Adrenal gland (tissue), 12 donors: Measurements from ENCODE around the gene ALLC. TPM values are rescaled to one million over a fixed set of nuclear protein-coding genes. Genes with fewer than 3 reads are reported as not detected.

Experiments
- DNase-seq, 7 donors: peaks; one replicate each; pipeline ENCODE4 v3.0.0-alpha.2; 2019 to 2020
- H3K27ac ChIP-seq, 5 donors: fragments of 200-600 bp; sonication (generic) in 4 of 5; 1 replicate in 3 of 5; 2 replicates in 2 of 5; pipeline versions ENCODE4 v1.5.1 to v1.8.0; 2016 to 2020; ENCODE audit warnings: mild to moderate bottlenecking in 1 of 5
- H3K27me3 ChIP-seq: fragments of 200-600 bp; 2 replicates; pipeline ENCODE4 v1.8.0; 2021
- H3K36me3 ChIP-seq, 2 donors: fragments of 200-600 bp; replicated peaks in 1 of 2; 1 replicate in 1 of 2; 2 replicates in 1 of 2; pipeline versions ENCODE4 v1.5.1 to v1.8.0; 2018 to 2022
- H3K4me1 ChIP-seq, 2 donors: fragments of 200-600 bp; replicated peaks in 1 of 2; 1 replicate in 1 of 2; 2 replicates in 1 of 2; pipeline versions ENCODE4 v1.5.1 to v1.8.0; 2018 to 2021
- H3K4me3 ChIP-seq, 4 donors: fragments of 200-600 bp; sonication (generic) in 3 of 4; one replicate each; pipeline ENCODE4 v1.5.1; 2016 to 2018
- H3K9me3 ChIP-seq, 3 donors: fragments of 200-600 bp; sonication (generic) in 1 of 3; replicated peaks in 1 of 3; 1 replicate in 2 of 3; 2 replicates in 1 of 3; pipeline versions ENCODE4 v1.5.1 to v1.8.0; 2016 to 2021
- CTCF ChIP-seq, 6 experiments: fragments of 450-650 bp in 4 of 6; fragments of 200-600 bp in 2 of 6; sonication (generic) in 1 of 6; IDR thresholded peaks; 1 replicate in 5 of 6; 2 replicates in 1 of 6; pipeline versions ENCODE4 v1.5.1 to v1.8.0; 2016 to 2021; ENCODE audit warnings: antibody characterized with exemption in 6 of 6, mild to moderate bottlenecking in 2 of 6, moderate library complexity in 1 of 6
- POLR2A ChIP-seq, 2 donors: fragments of 450-650 bp; IDR thresholded peaks; one replicate each; pipeline ENCODE4 v1.6.1; 2017; ENCODE audit warnings: antibody characterized with exemption in 2 of 2, mild to moderate bottlenecking in 2 of 2, moderate library complexity in 1 of 2
- WGBS, 4 donors: extraction: QIAGEN DNeasy Blood & Tissue Kit in 2 of 4; methylation state at CpG; one replicate each; pipeline versions ENCODE4 v1.1.5 to v1.1.7; 2013 to 2017; 5-methylcytosine and 5-hydroxymethylcytosine counted together
- intact Hi-C, 2 donors: fragments of 100-400 bp; cut with DNase I; formaldehyde crosslinking; loops; one replicate each; pipeline versions ENCODE4 v1.14.1 to v1.15.0; 2022 to 2023
- polyA plus RNA-seq, 3 donors: library from polyadenylated mRNA; stranded (reverse); fragments of 200-250 nt in 2 of 3; fragments of 350-450 nt in 1 of 3; fragmentation: Illumina TruSeq in 1 of 3; extraction: RNeasy Lipid Tissue Mini Kit (QIAGEN cat#74804) in 1 of 3; gene quantifications; one replicate each; pipeline ENCODE4 v1.2.3, GENCODE V29; 2013 to 2014
- total RNA-seq, 9 donors: library from RNA; depleted of rRNA in 4 of 9; stranded (reverse); fragments of >200 nt in 4 of 9; fragments of 120-200 nt in 1 of 9; fragmentation: NEBNext Ultra II Directional in 1 of 9; extraction: Animal tissue kit (Norgen Biotek cat#: 25700) in 1 of 9; gene quantifications; one replicate each; pipeline versions ENCODE4 v1.1.0 to v1.2.4, GENCODE V29; 2013 to 2023
- donor health status: healthy with polysubstance abuse.
- donor health status: Bipolar disorder and iron deficiency.
- donor health status: DM: yes; HTN: yes; CAD: no.
- donor health status: DM: no; HTN: no; CAD: no.
- donor health status: DM: no; HTN: no; CAD: no.
- donor health status: DM: yes; HTN: yes; CAD: no.

The ALLC gene
- total and polyA plus RNA-seq, 12 donors: 0.07 to 7.9 (median 0.72) TPM; not detected in 5

GRCh38 chr2:3642521-3643215 lies 15.3 kb upstream of the ALLC start:
- 83 to 91% (median 88%) methylated on average over 17 to 18 of the region's 18 CpGs for WGBS, 4 donors
- intact Hi-C loops: loop anchor here (10.0 kb wide), 2 partner anchors 198 to 228 kb away; no protein-coding TSS in a partner anchor
- Histone ChIP-seq H3K36me3 (no peaks in the 10 kb centered on the region), H3K27me3 (no peaks in the 10 kb centered on the region), H3K4me3 (no peak overlapping the region), H3K27ac (no peak overlapping the region), H3K4me1 (no peaks in the 10 kb centered on the region), H3K9me3 (no peaks in the 10 kb centered on the region)
- TF ChIP-seq CTCF (IDR thresholded peaks at IDR 0.05) (no peak), POLR2A (IDR thresholded peaks at IDR 0.05) (no peak)
- peak in 6 of 7 donors; percentile 2 to 20 (median 6) for DNase-seq

GRCh38 chr2:3643371-3644245 lies 14.4 kb upstream of the ALLC start:
- no peak overlapping the region for H3K27ac ChIP-seq
- no peak for TF ChIP-seq CTCF (IDR thresholded peaks at IDR 0.05)
- no peaks in the 10 kb centered on the region for H3K36me3 ChIP-seq
- no peak overlapping the region for H3K4me3 ChIP-seq
- WGBS, 4 donors: 90 to 95% (median 93%) methylated on average over 10 to 48 of the region's 48 CpGs
- no peaks in the 10 kb centered on the region for H3K4me1 ChIP-seq
- peak in 5 of 7 donors; percentile 4 to 38 (median 9) for DNase-seq
- H3K27me3 ChIP-seq: no peaks in the 10 kb centered on the region
- intact Hi-C loops: loop anchor here (10.0 kb wide), 2 partner anchors 199 to 229 kb away; no protein-coding TSS in a partner anchor
- no peaks in the 10 kb centered on the region for H3K9me3 ChIP-seq

- no peak for TF ChIP-seq POLR2A (IDR thresholded peaks at IDR 0.05)
- TF ChIP-seq CTCF (IDR thresholded peaks at IDR 0.05): no peak
- DNase-seq: no peak
- no peaks in the 10 kb centered on the region for H3K36me3 ChIP-seq
- intact Hi-C loops: loop anchor here (10.0 kb wide), 2 partner anchors 199 to 229 kb away; no protein-coding TSS in a partner anchor
- H3K27ac ChIP-seq: no peak overlapping the region
- H3K4me3 ChIP-seq: no peak overlapping the region
- H3K4me1 ChIP-seq: no peaks in the 10 kb centered on the region
- no peaks in the 10 kb centered on the region for H3K27me3 ChIP-seq
- no peaks in the 10 kb centered on the region for H3K9me3 ChIP-seq
These were observed 13.8 kb upstream of the ALLC start for GRCh38 chr2:3644246-3644525.

GRCh38 chr2:3644891-3645605 lies 13.0 kb upstream of the ALLC start:
- TF ChIP-seq CTCF (IDR thresholded peaks at IDR 0.05) (no peak), POLR2A (IDR thresholded peaks at IDR 0.05) (no peak)
- DNase-seq: peak in 2 of 7 donors; percentile 2 to 8
- intact Hi-C loops: loop anchor here (10.0 kb wide), 2 partner anchors 200 to 230 kb away; no protein-coding TSS in a partner anchor
- H3K36me3 ChIP-seq: no peaks in the 10 kb centered on the region
- no peaks in the 10 kb centered on the region for H3K4me1 ChIP-seq
- no peak overlapping the region for H3K4me3 ChIP-seq
- H3K9me3 ChIP-seq: no peaks in the 10 kb centered on the region
- no peaks in the 10 kb centered on the region for H3K27me3 ChIP-seq
- 79 to 85% (median 81%) methylated on average over 11 to 15 of the region's 15 CpGs for WGBS, 4 donors
- H3K27ac ChIP-seq: no peak overlapping the region
